Liver (tissue), 9 donors: ENCODE data around the gene DSCAML1. TPM values are rescaled to one million over a fixed set of nuclear protein-coding genes. Genes with fewer than 3 reads are reported as not detected.

Experiments used
- DNase-seq: peaks from one replicate; pipeline ENCODE4 v3.0.0-alpha.2; 2017; ENCODE audit warnings: low spot score
- H3K27ac ChIP-seq, 2 donors: one replicate each; pipeline ENCODE4 v1.7.0; 2013; ENCODE audit warnings: inconsistent platforms in 2 of 2, low read length in 2 of 2, control low read depth in 1 of 2, low read depth in 1 of 2, mild to moderate bottlenecking in 1 of 2
- H3K27me3 ChIP-seq, 4 donors: one replicate each; pipeline versions ENCODE4 v1.6.1 to v1.7.0; 2013; ENCODE audit warnings: low read length in 3 of 4, inconsistent platforms in 1 of 4, mild to moderate bottlenecking in 1 of 4, moderate library complexity in 1 of 4; ENCODE audit not compliant: control insufficient read depth in 4 of 4, insufficient read depth in 4 of 4
- H3K36me3 ChIP-seq, 4 donors: one replicate each; pipeline versions ENCODE4 v1.6.1 to v1.7.0; 2013; ENCODE audit warnings: low read length in 3 of 4, mild to moderate bottlenecking in 3 of 4, low read depth in 1 of 4, moderate library complexity in 1 of 4; ENCODE audit not compliant: control insufficient read depth in 4 of 4, insufficient read depth in 3 of 4
- H3K4me1 ChIP-seq, 4 donors: one replicate each; pipeline versions ENCODE4 v1.6.1 to v1.7.0; 2013; ENCODE audit warnings: low read length in 3 of 4, mild to moderate bottlenecking in 3 of 4, moderate library complexity in 1 of 4; ENCODE audit not compliant: control insufficient read depth in 4 of 4, insufficient read depth in 4 of 4
- H3K4me3 ChIP-seq, 3 donors: one replicate each; pipeline versions ENCODE4 v1.6.1 to v1.7.0; 2013; ENCODE audit warnings: low read length in 3 of 3, control low read depth in 1 of 3, low read depth in 1 of 3, mild to moderate bottlenecking in 1 of 3
- H3K9ac ChIP-seq, 2 donors: one replicate each; pipeline ENCODE4 v1.7.0; 2013; ENCODE audit warnings: low read length in 2 of 2, mild to moderate bottlenecking in 2 of 2, moderate library complexity in 2 of 2, control low read depth in 1 of 2, low read depth in 1 of 2
- H3K9me3 ChIP-seq, 4 donors: one replicate each; pipeline versions ENCODE4 v1.6.1 to v1.7.0; 2013; ENCODE audit warnings: low read length in 3 of 4; ENCODE audit not compliant: control insufficient read depth in 4 of 4
- ATF3 ChIP-seq: IDR thresholded peaks from 2 replicates; pipeline ENCODE4 v1.6.1; 2016; ENCODE audit warnings: antibody characterized with exemption
- CTCF ChIP-seq: fragments of 150-350 bp; IDR thresholded peaks from 2 replicates; pipeline ENCODE4 v1.5.1; 2017; ENCODE audit warnings: improper control_type of control experiment, low read depth, low read length; ENCODE audit not compliant: missing input control
- EGR1 ChIP-seq, 2 donors: IDR thresholded peaks; 2 replicates each; pipeline ENCODE4 v1.6.1; 2016 to 2018; ENCODE audit warnings: antibody characterized with exemption in 2 of 2, low read depth in 2 of 2
- GABPA ChIP-seq, 2 donors: IDR thresholded peaks in 1 of 2; conservative IDR thresholded peaks in 1 of 2; 2 replicates each; pipeline ENCODE4 v1.6.1; 2016; ENCODE audit warnings: antibody characterized with exemption in 2 of 2, mild to moderate bottlenecking in 1 of 2, moderate library complexity in 1 of 2
- HNF4A ChIP-seq, 2 donors: conservative IDR thresholded peaks; 2 replicates each; pipeline ENCODE4 v1.6.1; 2016; ENCODE audit warnings: antibody characterized with exemption in 2 of 2, mild to moderate bottlenecking in 2 of 2
- HNF4G ChIP-seq: IDR thresholded peaks from 2 replicates; pipeline ENCODE4 v1.6.1; 2016; ENCODE audit warnings: antibody characterized with exemption
- JUND ChIP-seq, 2 donors: IDR thresholded peaks; 2 replicates each; pipeline ENCODE4 v1.6.1; 2016; ENCODE audit warnings: antibody characterized with exemption in 2 of 2
- MAX ChIP-seq: IDR thresholded peaks from 2 replicates; pipeline ENCODE4 v1.6.1; 2016; ENCODE audit warnings: antibody characterized with exemption
- NR2F2 ChIP-seq: IDR thresholded peaks from 2 replicates; pipeline ENCODE4 v1.6.1; 2016; ENCODE audit warnings: antibody characterized with exemption
- RAD21 ChIP-seq, 2 donors: IDR thresholded peaks; 2 replicates each; pipeline ENCODE4 v1.6.1; 2016; ENCODE audit warnings: antibody characterized with exemption in 2 of 2, mild to moderate bottlenecking in 2 of 2
- SP1 ChIP-seq: IDR thresholded peaks from 2 replicates; pipeline ENCODE4 v1.6.1; 2018; ENCODE audit warnings: antibody characterized with exemption, mild to moderate bottlenecking
- YY1 ChIP-seq: IDR thresholded peaks from 2 replicates; pipeline ENCODE4 v1.6.1; 2016; ENCODE audit warnings: antibody characterized with exemption, mild to moderate bottlenecking
- ZBTB33 ChIP-seq: IDR thresholded peaks from 2 replicates; pipeline ENCODE4 v1.6.1; 2016; ENCODE audit warnings: antibody characterized with exemption
- WGBS: extraction: QIAGEN DNeasy Blood & Tissue Kit; methylation state at CpG from one replicate; pipeline ENCODE4 v1.1.7; 2013; 5-methylcytosine and 5-hydroxymethylcytosine counted together
- polyA plus RNA-seq, 2 donors: library from polyadenylated mRNA; stranded (reverse) in 1 of 2; unstranded in 1 of 2; fragments of 200-250 nt in 1 of 2; fragments of >200 nt in 1 of 2; fragmentation: Nextera tagmentation in 1 of 2; extraction: Ambion mirVana in 1 of 2; gene quantifications; one replicate each; pipeline versions ENCODE4 v1.2.1 to v1.2.3, GENCODE V29; 2013 to 2015
- total RNA-seq, 2 donors: library from RNA; depleted of rRNA; stranded (reverse); fragments of >200 nt; gene quantifications; one replicate each; pipeline ENCODE4 v1.2.3, GENCODE V29; 2014
- donor health status: healthy.
- donor health status: healthy.
- donor health status: healthy.
- donor health status: healthy.
- donor health status: healthy.

The DSCAML1 gene
- total and polyA plus RNA-seq, 4 donors: 0.07 to 0.42 (median 0.20) TPM

GRCh38 chr11:117822074-117823033, 25.3 kb upstream of the DSCAML1 start:
- no peaks in the 10 kb centered on the region for H3K27me3 ChIP-seq
- H3K9ac ChIP-seq: no peak overlapping the region
- no peak for DNase-seq
- no peak overlapping the region for H3K4me3 ChIP-seq
- WGBS: 59% methylated on average over 33 of the region's 33 CpGs
- H3K27ac ChIP-seq: no peak overlapping the region
- no peaks in the 10 kb centered on the region for H3K36me3 ChIP-seq
- peaks cover 0 to 19% (median 6%) of the 10 kb centered on the region in 4 donors for H3K4me1 ChIP-seq
- peak; percentile 23 to 58 for TF ChIP-seq RAD21 (IDR thresholded peaks at IDR 0.05)
- no peak for TF ChIP-seq CTCF
- no peaks in the 10 kb centered on the region for H3K9me3 ChIP-seq

GRCh38 chr11:117821431-117821830, 24.4 kb upstream of the DSCAML1 start:
- Histone ChIP-seq H3K9ac (no peak overlapping the region), H3K9me3 (no peaks in the 10 kb centered on the region), H3K4me3 (no peak overlapping the region), H3K36me3 (no peaks in the 10 kb centered on the region), H3K27me3 (no peaks in the 10 kb centered on the region), H3K4me1 (peaks cover 0 to 22% (median 6%) of the 10 kb centered on the region in 4 donors), H3K27ac (no peak overlapping the region)
- DNase-seq: no peak
- TF ChIP-seq ZBTB33 (no peak), SP1 (no peak)
- 80% methylated on average over 12 of the region's 12 CpGs for WGBS

GRCh38 chr11:117820516-117820915, 23.5 kb upstream of the DSCAML1 start:
- no peak for DNase-seq
- no peaks in the 10 kb centered on the region for H3K27me3 ChIP-seq
- H3K4me3 ChIP-seq: no peak overlapping the region
- no peaks in the 10 kb centered on the region for H3K36me3 ChIP-seq
- H3K4me1 ChIP-seq: peaks cover 0 to 22% (median 8%) of the 10 kb centered on the region in 4 donors
- no peak overlapping the region for H3K27ac ChIP-seq
- no peak overlapping the region for H3K9ac ChIP-seq
- WGBS: 85% methylated on average over 10 of the region's 10 CpGs
- H3K9me3 ChIP-seq: no peaks in the 10 kb centered on the region
- TF ChIP-seq EGR1 (IDR thresholded peaks at IDR 0.05; ENCODE audit: low read depth in 2 of 2) (no peak), YY1 (no peak), NR2F2 (no peak), RAD21 (IDR thresholded peaks at IDR 0.05) (no peak), ZBTB33 (no peak), GABPA (IDR thresholded peaks at IDR 0.05 in 1 of 2, conservative IDR thresholded peaks at IDR 0.05 in 1 of 2) (no peak), CTCF (no peak), ATF3 (no peak), HNF4G (no peak), HNF4A (conservative IDR thresholded peaks at IDR 0.05) (no peak), MAX (no peak), SP1 (no peak), JUND (IDR thresholded peaks at IDR 0.05) (no peak)
